B cell (primary cell): ENCODE measurements around the gene CRCP. TPM values are rescaled to one million over a fixed set of nuclear protein-coding genes. Genes with fewer than 3 reads are reported as not detected.

Experiments used
- ATAC-seq: fragments of 200-7000 bp; cut with Tn5 transposase; one replicate; pipeline ENCODE4 v1.10.0; 2021; ENCODE audit warnings: low read depth, mild to moderate bottlenecking, moderate number of reproducible peaks, moderate library complexity
- CTCF ChIA-PET: fragments of 350-600 bp; sonication (Branson Sonifier 250); formaldehyde crosslinking; loops from one replicate; lab custom pipeline; 2021; ENCODE audit warnings: antibody characterized with exemption, inconsistent platforms; lab: Charles Lee
- POLR2A ChIA-PET: fragments of 350-600 bp; sonication (Branson Sonifier 250); formaldehyde crosslinking; loops from one replicate; lab custom pipeline; 2021; ENCODE audit warnings: antibody characterized with exemption; lab: Charles Lee
- DNase-seq: peaks from one replicate; pipeline ENCODE4 v3.0.0; 2013
- H2AFZ ChIP-seq: 2 replicates; pipeline ENCODE4 v1.6.1; 2012; ENCODE audit warnings: mild to moderate bottlenecking, low read depth, low read length; ENCODE audit not compliant: insufficient read depth, poor library complexity, severe bottlenecking
- H3K27ac ChIP-seq, 2 donors: 1 replicate in 1 of 2; 2 replicates in 1 of 2; pipeline ENCODE4 v1.5.1; 2012 to 2013; ENCODE audit warnings: low read length in 2 of 2, mild to moderate bottlenecking in 2 of 2, moderate library complexity in 1 of 2
- H3K27me3 ChIP-seq, 4 experiments: fragments of 200-600 bp in 1 of 4; sonication (generic) in 1 of 4; replicated peaks in 1 of 4; 1 replicate in 2 of 4; 2 replicates in 2 of 4; pipeline versions ENCODE4 v1.6.1 to v1.7.0; 2013 to 2016; ENCODE audit warnings: low read length in 3 of 4, mild to moderate bottlenecking in 2 of 4, mixed read lengths in 1 of 4, moderate library complexity in 1 of 4; ENCODE audit not compliant: insufficient read depth in 4 of 4, control insufficient read depth in 3 of 4; ENCODE audit errors: control extremely low read depth in 1 of 4
- H3K36me3 ChIP-seq, 2 experiments: replicated peaks in 1 of 2; 1 replicate in 1 of 2; 2 replicates in 1 of 2; pipeline versions ENCODE4 v1.6.1 to v1.7.1; 2013; ENCODE audit warnings: low read length in 1 of 2; ENCODE audit not compliant: insufficient read depth in 2 of 2, control insufficient read depth in 1 of 2; ENCODE audit errors: control extremely low read depth in 1 of 2, extremely low read depth in 1 of 2
- H3K4me1 ChIP-seq, 2 donors: fragments of 200-600 bp in 1 of 2; sonication (generic) in 1 of 2; 1 replicate in 1 of 2; 2 replicates in 1 of 2; pipeline versions ENCODE4 v1.5.1 to v1.6.1; 2013 to 2017; ENCODE audit warnings: low read length in 2 of 2; ENCODE audit not compliant: control insufficient read depth in 2 of 2, insufficient read depth in 2 of 2
- H3K4me2 ChIP-seq: replicated peaks from 2 replicates; pipeline ENCODE3; 2012; ENCODE audit warnings: mild to moderate bottlenecking, low read depth, low read length; ENCODE audit not compliant: poor library complexity, severe bottlenecking
- H3K4me3 ChIP-seq, 5 experiments: fragments of 200-600 bp in 1 of 5; sonication (generic) in 1 of 5; 1 replicate in 3 of 5; 2 replicates in 2 of 5; pipeline versions ENCODE4 v1.5.1 to v1.7.0; 2011 to 2016; ENCODE audit warnings: low read length in 4 of 5, mild to moderate bottlenecking in 4 of 5, low read depth in 2 of 5, control low read depth in 1 of 5, moderate library complexity in 1 of 5; ENCODE audit not compliant: insufficient read depth in 1 of 5; ENCODE audit errors: control extremely low read depth in 1 of 5, extremely low read depth in 1 of 5
- H3K79me2 ChIP-seq: fragments of 200-600 bp; sonication (generic); one replicate; pipeline ENCODE4 v1.6.0; 2016; ENCODE audit warnings: low read length; ENCODE audit not compliant: control insufficient read depth, insufficient read depth
- H3K9ac ChIP-seq: fragments of 200-600 bp; sonication (generic); 2 replicates; pipeline ENCODE4 v1.6.1; 2017; ENCODE audit warnings: mild to moderate bottlenecking, low read length, moderate library complexity
- H3K9me3 ChIP-seq, 3 donors: one replicate each; pipeline versions ENCODE4 v1.6.1 to v1.7.1; 2013; ENCODE audit warnings: low read length in 2 of 3; ENCODE audit not compliant: control insufficient read depth in 2 of 3, insufficient read depth in 1 of 3; ENCODE audit errors: control extremely low read depth in 1 of 3
- H4K20me1 ChIP-seq: 2 replicates; pipeline ENCODE4 v1.6.0; 2012; ENCODE audit warnings: mild to moderate bottlenecking, low read length; ENCODE audit not compliant: insufficient read depth, control insufficient read depth, poor library complexity, severe bottlenecking
- H3K27ac Mint-ChIP-seq: one replicate; pipeline ENCODE4 v1.8.0; 2021; ENCODE audit warnings: mixed read lengths
- H3K27me3 Mint-ChIP-seq: one replicate; pipeline ENCODE4 v1.8.0; 2021; ENCODE audit warnings: mixed read lengths
- H3K4me1 Mint-ChIP-seq: one replicate; pipeline ENCODE4 v1.8.0; 2021; ENCODE audit warnings: mixed read lengths
- H3K4me3 Mint-ChIP-seq: one replicate; pipeline ENCODE4 v1.8.0; 2021; ENCODE audit warnings: mixed read lengths
- H3K9me3 Mint-ChIP-seq: one replicate; pipeline ENCODE4 v1.8.0; 2022; ENCODE audit warnings: mixed read lengths; ENCODE audit not compliant: insufficient read depth
- EZH2 ChIP-seq: IDR thresholded peaks from 2 replicates; pipeline ENCODE4 v1.6.1; 2012; ENCODE audit warnings: borderline replicate concordance, low read depth, mild to moderate bottlenecking, moderate library complexity, low read length; ENCODE audit not compliant: insufficient read depth, poor library complexity, severe bottlenecking
- WGBS: methylation state at CpG from one replicate; pipeline ENCODE4 v1.1.5; 2013; ENCODE audit warnings: missing lambda C conversion rate; ENCODE audit not compliant: insufficient coverage; 5-methylcytosine and 5-hydroxymethylcytosine counted together
- intact Hi-C: fragments of 100-400 bp; cut with micrococcal nuclease; formaldehyde crosslinking; loops from one replicate; pipeline ENCODE4 v1.10.0; 2022
- polyA plus RNA-seq: library from polyadenylated mRNA; depleted of rRNA; stranded (reverse); fragments of >200 nt; gene quantifications from 2 replicates; pipeline ENCODE4 v1.2.3, GENCODE V29; 2012
- total RNA-seq, 2 donors: library from RNA; stranded (reverse); fragments of 120-200 nt in 1 of 2; gene quantifications; 1 replicate in 1 of 2; 2 replicates in 1 of 2; pipeline versions ENCODE4 v1.2.3 to v1.2.4, GENCODE V29; 2013 to 2022
- TF ChIP-seq, protein P1 (sequence below): fragments of 200-600 bp; IDR thresholded peaks from one replicate; pipeline ENCODE4 v1.8.0; 2022; ENCODE audit warnings: antibody characterized with exemption, mild to moderate bottlenecking

Gene CRCP
- total and polyA plus RNA-seq, 2 donors (not counting 1 experiment from before 2014, with no cell fraction given), result 20.8 to 39.6 TPM

DNA sequence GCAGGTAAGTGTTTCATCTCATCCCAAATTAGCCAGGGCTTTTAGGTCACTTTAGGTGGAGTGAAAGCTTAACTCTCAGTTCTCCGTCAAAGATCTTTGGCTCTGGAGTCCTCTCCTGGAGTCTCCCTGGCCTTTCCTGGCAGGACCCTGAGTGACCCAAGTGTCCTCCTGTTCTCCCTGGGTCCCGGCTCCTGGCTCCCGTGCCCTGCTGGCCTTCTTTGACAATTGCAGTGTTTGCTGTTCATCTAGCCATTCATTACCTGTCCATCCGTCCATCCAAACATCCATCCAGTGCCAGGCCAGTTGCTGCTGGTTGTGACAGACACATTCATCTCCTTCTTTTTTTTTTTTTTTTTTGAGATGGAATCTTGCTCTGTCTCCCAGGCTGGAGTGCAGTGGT, 84.3 kb downstream of the CRCP start:
- no peaks in the 10 kb centered on the region for H4K20me1 ChIP-seq
- H3K4me3 ChIP-seq, result no peak overlapping the region
- no peak overlapping the region for H3K4me2 ChIP-seq
- Mint-ChIP-seq H3K27me3 (peaks cover 11% of the 10 kb centered on the region), H3K4me1 (no peaks in the 10 kb centered on the region), H3K9me3 (no peaks in the 10 kb centered on the region), H3K27ac (no peak overlapping the region), H3K4me3 (no peak overlapping the region)
- CTCF ChIA-PET, result no interaction called here
- peaks cover 0 to 4% (median 1%) of the 10 kb centered on the region in 4 experiments for H3K27me3 ChIP-seq
- POLR2A ChIA-PET, result no interaction called here
- no peaks in the 10 kb centered on the region for H3K9me3 ChIP-seq
- no peak overlapping the region for H2AFZ ChIP-seq
- H3K79me2 ChIP-seq, result no peaks in the 10 kb centered on the region
- no peaks in the 10 kb centered on the region for H3K36me3 ChIP-seq
- intact Hi-C loops, result no loop called here
- no peak overlapping the region for H3K27ac ChIP-seq
- H3K4me1 ChIP-seq, result no peaks in the 10 kb centered on the region
- ATAC-seq, result no peak
- no peak for DNase-seq
- no peak for TF ChIP-seq EZH2
- TF ChIP-seq, protein P1, sequence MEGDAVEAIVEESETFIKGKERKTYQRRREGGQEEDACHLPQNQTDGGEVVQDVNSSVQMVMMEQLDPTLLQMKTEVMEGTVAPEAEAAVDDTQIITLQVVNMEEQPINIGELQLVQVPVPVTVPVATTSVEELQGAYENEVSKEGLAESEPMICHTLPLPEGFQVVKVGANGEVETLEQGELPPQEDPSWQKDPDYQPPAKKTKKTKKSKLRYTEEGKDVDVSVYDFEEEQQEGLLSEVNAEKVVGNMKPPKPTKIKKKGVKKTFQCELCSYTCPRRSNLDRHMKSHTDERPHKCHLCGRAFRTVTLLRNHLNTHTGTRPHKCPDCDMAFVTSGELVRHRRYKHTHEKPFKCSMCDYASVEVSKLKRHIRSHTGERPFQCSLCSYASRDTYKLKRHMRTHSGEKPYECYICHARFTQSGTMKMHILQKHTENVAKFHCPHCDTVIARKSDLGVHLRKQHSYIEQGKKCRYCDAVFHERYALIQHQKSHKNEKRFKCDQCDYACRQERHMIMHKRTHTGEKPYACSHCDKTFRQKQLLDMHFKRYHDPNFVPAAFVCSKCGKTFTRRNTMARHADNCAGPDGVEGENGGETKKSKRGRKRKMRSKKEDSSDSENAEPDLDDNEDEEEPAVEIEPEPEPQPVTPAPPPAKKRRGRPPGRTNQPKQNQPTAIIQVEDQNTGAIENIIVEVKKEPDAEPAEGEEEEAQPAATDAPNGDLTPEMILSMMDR, result no peak
- WGBS, result 89% methylated on average over 3 of the region's 4 CpGs
- H3K9ac ChIP-seq, result no peak overlapping the region

DNA sequence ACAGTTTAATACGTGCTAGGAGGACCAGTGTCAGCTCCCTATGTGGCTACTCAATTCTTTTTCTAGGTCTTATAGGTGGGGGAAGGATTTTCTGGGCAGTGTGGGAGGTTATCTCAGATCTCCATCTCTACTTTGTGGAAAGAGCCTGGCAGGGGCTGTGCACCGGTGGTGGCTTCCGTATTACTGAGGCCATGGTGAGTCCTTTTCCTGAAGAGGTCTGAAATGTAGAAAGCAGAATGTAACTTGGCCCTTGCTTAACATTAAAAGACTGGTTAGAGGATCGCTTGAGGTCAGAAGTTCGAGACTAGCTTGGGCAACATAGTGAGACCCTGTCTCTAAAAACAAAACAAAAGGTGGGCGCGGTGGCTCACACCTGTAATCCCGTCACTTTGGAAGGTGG, 87.8 kb downstream of the CRCP start:
- peaks cover 24 to 26% of the 10 kb centered on the region in 2 donors for H3K4me1 ChIP-seq
- 30% methylated on average over 6 of the region's 8 CpGs for WGBS
- no peak overlapping the region for H3K27ac ChIP-seq
- no peaks in the 10 kb centered on the region for H3K36me3 ChIP-seq
- H3K27me3 ChIP-seq, result peaks cover 0 to 4% (median 1%) of the 10 kb centered on the region in 4 experiments
- H3K9me3 Mint-ChIP-seq, result no peaks in the 10 kb centered on the region
- no peak for TF ChIP-seq EZH2
- TF ChIP-seq, protein P1, result no peak
- H3K79me2 ChIP-seq, result peaks cover 14% of the 10 kb centered on the region
- H3K27me3 Mint-ChIP-seq, result peaks cover 11% of the 10 kb centered on the region
- no peak overlapping the region for H3K4me3 ChIP-seq
- CTCF ChIA-PET, result no interaction called here
- H3K4me2 ChIP-seq, result no peak overlapping the region
- peaks cover 23% of the 10 kb centered on the region for H3K4me1 Mint-ChIP-seq
- intact Hi-C loops, result no loop called here
- POLR2A ChIA-PET, result no interaction called here
- peaks cover 11% of the 10 kb centered on the region for H4K20me1 ChIP-seq
- H3K4me3 Mint-ChIP-seq, result no peak overlapping the region
- DNase-seq (no peak), ATAC-seq (no peak)
- H2AFZ ChIP-seq, result peak overlapping the region; percentile 57
- no peak overlapping the region for H3K9ac ChIP-seq
- no peak overlapping the region for H3K27ac Mint-ChIP-seq
- H3K9me3 ChIP-seq, result no peaks in the 10 kb centered on the region

Other genes starting within 250 kb of the CRCP start
- 8.1 and 10.1 TPM in 2 replicates for gene VKORC1L1, start 241.8 kb upstream of the CRCP start, total RNA-seq
- gene VKORC1L1, start 241.8 kb upstream of the CRCP start, polyA plus RNA-seq, result 2.0 and 2.2 TPM in 2 replicates
- 65.4 and 66.4 TPM in 2 replicates for gene GUSB, start 132.6 kb upstream of the CRCP start, total RNA-seq
- gene GUSB, start 132.6 kb upstream of the CRCP start, polyA plus RNA-seq, result 79.5 and 91.4 TPM in 2 replicates
- gene ASL, start 39.0 kb upstream of the CRCP start, total RNA-seq, result 48.7 and 48.8 TPM in 2 replicates
- 38.0 and 39.7 TPM in 2 replicates for gene ASL, start 39.0 kb upstream of the CRCP start, polyA plus RNA-seq
- gene TPST1, start 90.5 kb downstream of the CRCP start, total RNA-seq, result 11.3 and 13.0 TPM in 2 replicates
- 17.0 and 25.4 TPM in 2 replicates for gene TPST1, start 90.5 kb downstream of the CRCP start, polyA plus RNA-seq